Liver (tissue), 9 donors: Measurements from ENCODE around the gene CHTOP. TPM values are rescaled to one million over a fixed set of nuclear protein-coding genes. Genes with fewer than 3 reads are reported as not detected.

Experiments used
- DNase-seq: peaks from one replicate; pipeline ENCODE4 v3.0.0-alpha.2; 2017; ENCODE audit warnings: low spot score
- H3K27ac ChIP-seq, 2 donors: one replicate each; pipeline ENCODE4 v1.7.0; 2013; ENCODE audit warnings: inconsistent platforms in 2 of 2, low read length in 2 of 2, control low read depth in 1 of 2, low read depth in 1 of 2, mild to moderate bottlenecking in 1 of 2
- H3K27me3 ChIP-seq, 4 donors: one replicate each; pipeline versions ENCODE4 v1.6.1 to v1.7.0; 2013; ENCODE audit warnings: low read length in 3 of 4, inconsistent platforms in 1 of 4, mild to moderate bottlenecking in 1 of 4, moderate library complexity in 1 of 4; ENCODE audit not compliant: control insufficient read depth in 4 of 4, insufficient read depth in 4 of 4
- H3K36me3 ChIP-seq, 4 donors: one replicate each; pipeline versions ENCODE4 v1.6.1 to v1.7.0; 2013; ENCODE audit warnings: low read length in 3 of 4, mild to moderate bottlenecking in 3 of 4, low read depth in 1 of 4, moderate library complexity in 1 of 4; ENCODE audit not compliant: control insufficient read depth in 4 of 4, insufficient read depth in 3 of 4
- H3K4me1 ChIP-seq, 4 donors: one replicate each; pipeline versions ENCODE4 v1.6.1 to v1.7.0; 2013; ENCODE audit warnings: low read length in 3 of 4, mild to moderate bottlenecking in 3 of 4, moderate library complexity in 1 of 4; ENCODE audit not compliant: control insufficient read depth in 4 of 4, insufficient read depth in 4 of 4
- H3K4me3 ChIP-seq, 3 donors: one replicate each; pipeline versions ENCODE4 v1.6.1 to v1.7.0; 2013; ENCODE audit warnings: low read length in 3 of 3, control low read depth in 1 of 3, low read depth in 1 of 3, mild to moderate bottlenecking in 1 of 3
- H3K9ac ChIP-seq, 2 donors: one replicate each; pipeline ENCODE4 v1.7.0; 2013; ENCODE audit warnings: low read length in 2 of 2, mild to moderate bottlenecking in 2 of 2, moderate library complexity in 2 of 2, control low read depth in 1 of 2, low read depth in 1 of 2
- H3K9me3 ChIP-seq, 4 donors: one replicate each; pipeline versions ENCODE4 v1.6.1 to v1.7.0; 2013; ENCODE audit warnings: low read length in 3 of 4; ENCODE audit not compliant: control insufficient read depth in 4 of 4
- ATF3 ChIP-seq: IDR thresholded peaks from 2 replicates; pipeline ENCODE4 v1.6.1; 2016; ENCODE audit warnings: antibody characterized with exemption
- CTCF ChIP-seq: fragments of 150-350 bp; IDR thresholded peaks from 2 replicates; pipeline ENCODE4 v1.5.1; 2017; ENCODE audit warnings: improper control_type of control experiment, low read depth, low read length; ENCODE audit not compliant: missing input control
- EGR1 ChIP-seq, 2 donors: IDR thresholded peaks; 2 replicates each; pipeline ENCODE4 v1.6.1; 2016 to 2018; ENCODE audit warnings: antibody characterized with exemption in 2 of 2, low read depth in 2 of 2
- FOXA1 ChIP-seq: IDR thresholded peaks from 2 replicates; pipeline ENCODE4 v1.6.1; 2016; ENCODE audit warnings: antibody characterized with exemption
- FOXA2 ChIP-seq: IDR thresholded peaks from 2 replicates; pipeline ENCODE4 v1.6.1; 2016; ENCODE audit warnings: antibody characterized with exemption
- GABPA ChIP-seq, 2 donors: IDR thresholded peaks in 1 of 2; conservative IDR thresholded peaks in 1 of 2; 2 replicates each; pipeline ENCODE4 v1.6.1; 2016; ENCODE audit warnings: antibody characterized with exemption in 2 of 2, mild to moderate bottlenecking in 1 of 2, moderate library complexity in 1 of 2
- HNF4A ChIP-seq, 2 donors: conservative IDR thresholded peaks; 2 replicates each; pipeline ENCODE4 v1.6.1; 2016; ENCODE audit warnings: antibody characterized with exemption in 2 of 2, mild to moderate bottlenecking in 2 of 2
- HNF4G ChIP-seq: IDR thresholded peaks from 2 replicates; pipeline ENCODE4 v1.6.1; 2016; ENCODE audit warnings: antibody characterized with exemption
- JUND ChIP-seq, 2 donors: IDR thresholded peaks; 2 replicates each; pipeline ENCODE4 v1.6.1; 2016; ENCODE audit warnings: antibody characterized with exemption in 2 of 2
- MAX ChIP-seq: IDR thresholded peaks from 2 replicates; pipeline ENCODE4 v1.6.1; 2016; ENCODE audit warnings: antibody characterized with exemption
- NR2F2 ChIP-seq: IDR thresholded peaks from 2 replicates; pipeline ENCODE4 v1.6.1; 2016; ENCODE audit warnings: antibody characterized with exemption
- RAD21 ChIP-seq, 2 donors: IDR thresholded peaks; 2 replicates each; pipeline ENCODE4 v1.6.1; 2016; ENCODE audit warnings: antibody characterized with exemption in 2 of 2, mild to moderate bottlenecking in 2 of 2
- REST ChIP-seq: IDR thresholded peaks from 2 replicates; pipeline ENCODE4 v1.6.1; 2016; ENCODE audit warnings: antibody characterized with exemption, mild to moderate bottlenecking
- RXRA ChIP-seq, 2 donors: IDR thresholded peaks; 2 replicates each; pipeline ENCODE4 v1.6.1; 2017 to 2018; ENCODE audit warnings: antibody characterized with exemption in 2 of 2, mild to moderate bottlenecking in 1 of 2
- SP1 ChIP-seq: IDR thresholded peaks from 2 replicates; pipeline ENCODE4 v1.6.1; 2018; ENCODE audit warnings: antibody characterized with exemption, mild to moderate bottlenecking
- TAF1 ChIP-seq: conservative IDR thresholded peaks from 2 replicates; pipeline ENCODE4 v1.6.1; 2016; ENCODE audit warnings: antibody characterized with exemption, mild to moderate bottlenecking
- YY1 ChIP-seq: IDR thresholded peaks from 2 replicates; pipeline ENCODE4 v1.6.1; 2016; ENCODE audit warnings: antibody characterized with exemption, mild to moderate bottlenecking
- ZBTB33 ChIP-seq: IDR thresholded peaks from 2 replicates; pipeline ENCODE4 v1.6.1; 2016; ENCODE audit warnings: antibody characterized with exemption
- WGBS: extraction: QIAGEN DNeasy Blood & Tissue Kit; methylation state at CpG from one replicate; pipeline ENCODE4 v1.1.7; 2013; 5-methylcytosine and 5-hydroxymethylcytosine counted together
- polyA plus RNA-seq, 2 donors: library from polyadenylated mRNA; stranded (reverse) in 1 of 2; unstranded in 1 of 2; fragments of 200-250 nt in 1 of 2; fragments of >200 nt in 1 of 2; fragmentation: Nextera tagmentation in 1 of 2; extraction: Ambion mirVana in 1 of 2; gene quantifications; one replicate each; pipeline versions ENCODE4 v1.2.1 to v1.2.3, GENCODE V29; 2013 to 2015
- total RNA-seq, 2 donors: library from RNA; depleted of rRNA; stranded (reverse); fragments of >200 nt; gene quantifications; one replicate each; pipeline ENCODE4 v1.2.3, GENCODE V29; 2014
- donor health status: healthy.
- donor health status: healthy.
- donor health status: healthy.
- donor health status: healthy.
- donor health status: healthy.

CHTOP gene
- total and polyA plus RNA-seq, 4 donors, result 16.4 to 30.9 (median 24.3) TPM

GRCh38 chr1:153684892-153685291, 51.0 kb downstream of the CHTOP start:
- Histone ChIP-seq H3K9me3 (no peaks in the 10 kb centered on the region), H3K4me1 (no peaks in the 10 kb centered on the region), H3K27ac (no peak overlapping the region), H3K27me3 (no peaks in the 10 kb centered on the region), H3K9ac (no peak overlapping the region), H3K4me3 (no peak overlapping the region), H3K36me3 (no peaks in the 10 kb centered on the region)
- no peak for TF ChIP-seq SP1
- TF ChIP-seq TAF1, result no peak
- TF ChIP-seq JUND (IDR thresholded peaks at IDR 0.05), result no peak
- TF ChIP-seq HNF4G, result no peak
- no peak for TF ChIP-seq FOXA2
- no peak for TF ChIP-seq YY1
- TF ChIP-seq REST, result no peak
- no peak for TF ChIP-seq HNF4A (conservative IDR thresholded peaks at IDR 0.05)
- no peak for TF ChIP-seq CTCF
- TF ChIP-seq EGR1 (IDR thresholded peaks at IDR 0.05; ENCODE audit: low read depth in 2 of 2), result no peak
- no peak for TF ChIP-seq ZBTB33
- TF ChIP-seq ATF3, result no peak
- TF ChIP-seq FOXA1, result no peak
- no peak for TF ChIP-seq RAD21 (IDR thresholded peaks at IDR 0.05)
- no peak for TF ChIP-seq GABPA (IDR thresholded peaks at IDR 0.05 in 1 of 2, conservative IDR thresholded peaks at IDR 0.05 in 1 of 2)
- no peak for TF ChIP-seq MAX
- no peak for TF ChIP-seq NR2F2
- no peak for TF ChIP-seq RXRA (IDR thresholded peaks at IDR 0.05)
- 87% methylated on average over 12 of the region's 12 CpGs for WGBS
- no peak for DNase-seq
